Measurements from ENCODE around the gene TRIM71.

TRIM71 gene

GRCh38 chr3:32869513-32870047 lies 51.8 kb downstream of the TRIM71 start:
- peak; percentile 56 for DNase-seq

- DNase-seq: no peak
Measured at GRCh38 chr3:32870373-32871095, 52.7 kb downstream of the TRIM71 start.

- DNase-seq: no peak
Measured at GRCh38 chr3:32871273-32871672, 53.5 kb downstream of the TRIM71 start.

GRCh38 chr3:32872487-32873382 lies 54.9 kb downstream of the TRIM71 start:
- peak; percentile 53 for DNase-seq

DNA sequence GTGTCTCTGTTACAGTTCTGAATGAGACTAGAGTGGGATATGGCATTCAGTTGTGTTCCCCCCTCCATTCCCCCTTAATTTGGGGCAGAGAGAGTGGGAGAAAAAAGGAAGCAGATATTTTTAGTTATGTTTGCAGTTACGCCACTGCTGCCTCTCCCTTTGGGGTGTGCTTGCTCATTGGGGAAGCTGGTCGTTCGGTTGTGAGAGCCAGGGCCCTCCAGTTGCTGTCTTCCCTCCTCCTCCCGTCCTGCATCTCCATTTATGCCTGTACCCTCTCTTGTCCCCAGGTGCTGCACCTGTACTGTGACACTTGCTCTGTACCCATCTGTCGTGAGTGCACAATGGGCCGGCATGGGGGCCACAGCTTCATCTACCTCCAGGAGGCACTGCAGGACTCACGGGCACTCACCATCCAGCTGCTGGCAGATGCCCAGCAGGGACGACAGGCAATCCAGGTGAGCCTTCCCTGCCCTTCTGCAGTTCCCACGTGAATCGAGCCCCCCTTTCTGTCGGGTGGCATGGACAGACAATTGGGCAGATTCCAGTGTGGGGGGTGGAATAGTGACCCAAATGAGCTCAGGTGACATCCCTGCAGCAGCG lies 55.8 kb downstream of the TRIM71 start:
- DNase-seq: no peak

DNA sequence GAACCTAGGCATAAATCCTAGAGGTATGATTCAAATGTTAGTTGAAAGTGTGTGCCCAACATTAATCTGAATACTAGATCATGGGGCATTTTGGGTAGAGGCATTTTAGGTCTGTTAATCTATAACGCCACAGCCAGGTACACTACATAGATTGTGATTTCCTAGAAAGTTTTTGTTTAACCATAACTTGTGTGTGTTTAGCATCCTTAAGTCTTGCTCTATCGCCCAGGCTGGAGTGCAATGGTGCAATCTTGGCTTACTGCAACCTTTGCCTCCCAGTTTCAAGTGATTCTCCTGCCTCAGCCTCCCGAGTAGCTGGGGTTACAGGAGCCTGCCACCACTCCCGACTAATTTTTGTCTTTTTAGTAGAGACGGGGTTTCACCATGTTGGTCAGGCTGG lies 59.1 kb downstream of the TRIM71 start:
- DNase-seq: no peak

GRCh38 chr3:32877598-32877997 lies 59.8 kb downstream of the TRIM71 start:
- no peak for DNase-seq

DNA sequence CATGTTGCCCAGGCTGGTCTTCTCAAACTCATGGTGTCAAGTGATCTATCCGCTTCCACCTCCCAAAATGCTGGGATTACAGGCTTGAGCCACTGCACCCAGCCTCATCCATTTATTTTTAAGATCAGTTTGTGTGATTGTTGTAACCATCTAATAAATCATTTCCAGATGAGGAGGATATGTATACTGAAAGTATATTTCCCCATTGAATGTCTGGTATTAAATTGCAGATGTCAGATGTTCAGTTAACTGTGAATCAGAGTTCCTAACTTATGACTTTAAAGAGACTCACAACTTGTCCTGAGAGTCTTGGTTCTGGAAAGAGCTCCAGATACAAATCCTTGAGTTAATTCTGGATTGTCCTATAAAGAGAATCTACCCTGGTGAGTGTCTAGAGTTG lies 62.4 kb downstream of the TRIM71 start:
- DNase-seq: no peak

- no peak for DNase-seq
Measured at GRCh38 chr3:32881624-32882023, 63.8 kb downstream of the TRIM71 start.

DNA sequence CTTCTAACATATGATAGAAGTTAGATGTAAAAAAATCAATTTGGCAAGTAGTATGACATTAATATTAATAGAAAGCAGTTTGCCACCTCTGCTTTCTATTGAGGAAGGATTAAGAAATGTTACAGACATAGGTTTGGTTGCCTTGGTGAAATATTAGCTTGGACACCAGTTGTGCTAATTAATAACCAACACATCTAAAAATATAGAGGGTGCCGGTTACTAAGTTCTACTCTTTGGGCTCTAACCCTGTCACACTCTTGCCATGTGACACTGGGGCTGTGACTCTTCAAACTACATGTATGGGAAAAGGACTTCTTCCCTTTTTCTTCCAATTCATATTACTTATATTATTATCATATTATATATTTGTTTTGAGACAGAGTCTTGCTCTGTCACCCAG lies 64.4 kb downstream of the TRIM71 start:
- no peak for DNase-seq

GRCh38 chr3:32882603-32883025 lies 64.8 kb downstream of the TRIM71 start:
- no peak for DNase-seq

DNA sequence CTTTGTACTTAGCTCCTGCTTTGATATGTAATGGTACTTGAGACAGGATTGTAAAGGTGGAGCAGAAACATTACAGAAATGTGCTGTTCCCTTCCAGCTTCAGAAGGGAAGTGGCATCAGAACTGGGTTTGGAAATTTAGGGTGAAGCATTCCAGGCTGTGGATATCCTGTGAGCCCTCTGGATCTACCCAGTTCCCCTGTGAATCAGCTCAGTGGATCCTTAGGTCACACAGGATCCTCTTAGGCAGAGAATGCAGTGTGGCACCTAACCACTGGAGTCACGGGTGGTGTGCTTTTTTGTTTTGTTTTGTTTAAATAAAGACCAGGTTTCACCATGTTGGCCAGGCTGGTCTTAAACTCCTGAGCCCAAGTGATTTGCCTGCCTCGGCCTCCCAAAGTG lies 66.0 kb downstream of the TRIM71 start:
- no peak for DNase-seq

DNA sequence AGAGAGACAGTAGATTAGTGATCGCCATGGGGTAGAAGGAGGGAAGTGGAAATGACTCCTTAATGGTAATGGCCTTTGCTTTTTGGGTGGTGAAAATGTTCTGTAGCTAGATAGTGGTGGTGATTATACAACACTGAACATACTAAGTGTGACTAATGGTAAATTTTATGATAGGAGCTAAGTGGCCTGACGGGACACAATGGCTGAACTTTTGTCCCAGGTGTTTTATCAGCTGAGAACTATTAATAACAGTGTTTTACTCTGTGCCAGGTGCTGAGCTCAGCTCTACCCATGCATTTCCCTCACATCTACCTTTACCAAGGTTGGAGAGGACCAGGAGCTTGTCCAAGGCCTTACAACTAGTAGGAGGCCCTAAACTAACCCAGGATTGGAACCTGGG lies 66.8 kb downstream of the TRIM71 start:
- no peak for DNase-seq

DNA sequence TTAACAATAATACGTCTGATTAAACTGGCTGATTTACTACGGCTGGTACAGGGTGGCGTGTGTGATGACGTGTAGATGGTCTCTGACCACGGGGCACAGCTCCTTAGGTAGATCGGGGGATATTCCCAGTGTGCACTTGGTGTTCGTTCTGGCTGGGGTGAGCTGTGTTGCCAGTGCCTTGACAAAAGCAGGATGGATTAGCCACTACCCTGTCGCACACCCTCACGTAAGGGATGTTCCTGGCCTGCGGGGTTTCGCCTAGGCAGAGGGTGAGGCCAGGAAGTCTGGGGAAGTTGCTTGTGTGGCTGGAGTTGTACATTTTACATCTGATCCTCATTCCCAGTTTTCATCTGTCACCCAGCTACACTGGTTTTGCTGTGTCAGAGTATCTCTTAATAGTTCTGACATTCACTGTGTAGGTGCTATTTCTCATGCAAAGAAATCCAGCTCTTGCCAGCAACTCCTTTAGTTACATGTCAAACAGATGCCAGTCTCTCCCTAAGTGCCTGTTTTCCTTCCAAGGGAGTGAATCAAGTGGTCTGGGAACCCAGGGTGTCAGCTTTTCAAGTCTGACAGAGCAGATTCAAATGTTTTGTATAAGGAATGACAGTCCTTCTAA lies 67.6 kb downstream of the TRIM71 start:
- no peak for DNase-seq

- no peak for DNase-seq
Measured at GRCh38 chr3:32886296-32886695, 68.5 kb downstream of the TRIM71 start.

DNA sequence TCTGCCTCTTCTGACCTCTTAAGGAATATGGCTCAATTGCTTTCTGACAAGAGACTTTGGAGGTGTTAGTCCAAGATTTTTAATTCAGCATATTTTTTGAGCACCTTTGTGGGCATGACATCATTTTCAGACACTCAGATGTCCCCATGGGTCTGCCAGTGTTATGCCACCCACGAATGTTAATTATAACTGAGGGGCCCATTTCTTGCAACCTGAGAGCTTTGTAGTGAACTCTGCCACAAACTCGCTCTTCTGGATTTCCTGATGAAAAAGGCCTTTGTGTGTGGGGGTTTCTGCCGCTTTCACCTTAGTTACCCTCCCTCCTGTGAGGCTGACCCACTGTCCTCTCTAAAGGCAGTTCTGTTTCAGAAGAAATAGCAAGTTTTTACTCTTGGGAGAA lies 69.1 kb downstream of the TRIM71 start:
- DNase-seq: no peak

- no peak for DNase-seq
Measured at GRCh38 chr3:32888739-32889138, 70.9 kb downstream of the TRIM71 start.

- DNase-seq: no peak
Measured at GRCh38 chr3:32890420-32891276, 72.9 kb downstream of the TRIM71 start.

DNA sequence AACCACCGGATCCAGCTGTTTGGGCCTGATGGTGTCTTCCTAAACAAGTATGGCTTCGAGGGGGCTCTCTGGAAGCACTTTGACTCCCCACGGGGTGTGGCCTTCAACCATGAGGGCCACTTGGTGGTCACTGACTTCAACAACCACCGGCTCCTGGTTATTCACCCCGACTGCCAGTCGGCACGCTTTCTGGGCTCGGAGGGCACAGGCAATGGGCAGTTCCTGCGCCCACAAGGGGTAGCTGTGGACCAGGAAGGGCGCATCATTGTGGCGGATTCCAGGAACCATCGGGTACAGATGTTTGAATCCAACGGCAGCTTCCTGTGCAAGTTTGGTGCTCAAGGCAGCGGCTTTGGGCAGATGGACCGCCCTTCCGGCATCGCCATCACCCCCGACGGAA lies 73.6 kb downstream of the TRIM71 start:
- no peak for DNase-seq

GRCh38 chr3:32892625-32893598 lies 75.1 kb downstream of the TRIM71 start:
- no peak for DNase-seq

GRCh38 chr3:32894977-32895376 lies 77.2 kb downstream of the TRIM71 start:
- DNase-seq: no peak

All from eye (tissue), 1 donor.